ENCODE results near the gene NHERF1. TPM values are rescaled to one million over a fixed set of nuclear protein-coding genes. Genes with fewer than 3 reads are reported as not detected.

NHERF1 gene
- 100 to 1,000 TPM in 1 of 2 donors, 10 to 100 TPM in 1; 84.1 to 133 TPM for total RNA-seq

- H3K4me3 ChIP-seq: peak within 1 kb of the TSS; percentile 93 to 99
- H3K9me3 ChIP-seq: no peaks in the 10 kb centered on the region
- WGBS: under 1% methylated on average over 60 of the region's 90 CpGs
- TF ChIP-seq POLR2AphosphoS5 (IDR thresholded peaks at IDR 0.05) (peak; percentile 92), CTCF (IDR thresholded peaks at IDR 0.05) (peak in 1 of 4 experiments; percentile 34), POLR2A (IDR thresholded peaks at IDR 0.05) (peak; percentile 99)
- intact Hi-C loops (cut with DNase I): no loop called here
- H3K27me3 ChIP-seq (replicated peaks; ENCODE audit: insufficient read depth): no peaks in the 10 kb centered on the region
- peaks cover 12% of the 10 kb centered on the region for H3K4me1 ChIP-seq (replicated peaks)
- H3K27ac ChIP-seq: peak within 1 kb of the TSS; percentile 82 to 83
- DNase-seq (ENCODE audit: low spot score): peak; percentile 96
- H3K36me3 ChIP-seq: no peaks in the 10 kb centered on the region
Measured at GRCh38 chr17:74748529-74749278, at the start of gene NHERF1. Gene NHERF1, plus strand, starts transcription at chr17:74748628. Its CDS starts 219 bp downstream, at chr17:74748847.

GRCh38 chr17:74699236-74699635 lies 49.2 kb upstream of the NHERF1 start:
- Histone ChIP-seq H3K4me3 (no peak overlapping the region), H3K27me3 (replicated peaks; ENCODE audit: insufficient read depth) (no peaks in the 10 kb centered on the region), H3K27ac (no peak overlapping the region), H3K36me3 (no peaks in the 10 kb centered on the region), H3K4me1 (replicated peaks) (no peaks in the 10 kb centered on the region), H3K9me3 (no peaks in the 10 kb centered on the region)
- 75% methylated on average over 9 of the region's 9 CpGs for whole genome bisulfite sequencing
- intact Hi-C loops (cut with DNase I): no loop called here
- no peak for DNase-seq (ENCODE audit: low spot score)
- TF ChIP-seq CTCF (IDR thresholded peaks at IDR 0.05) (no peak), POLR2AphosphoS5 (IDR thresholded peaks at IDR 0.05) (no peak), POLR2A (IDR thresholded peaks at IDR 0.05) (no peak)

GRCh38 chr17:74702116-74702871 lies 46.1 kb upstream of the NHERF1 start:
- WGBS: 76% methylated on average over 9 of the region's 9 CpGs
- Histone ChIP-seq H3K27ac (no peak overlapping the region), H3K27me3 (replicated peaks; ENCODE audit: insufficient read depth) (no peaks in the 10 kb centered on the region), H3K4me1 (replicated peaks) (no peaks in the 10 kb centered on the region), H3K36me3 (no peaks in the 10 kb centered on the region), H3K9me3 (no peaks in the 10 kb centered on the region), H3K4me3 (no peak overlapping the region)
- intact Hi-C loops (cut with DNase I): no loop called here
- no peak for TF ChIP-seq CTCF (IDR thresholded peaks at IDR 0.05)
- no peak for TF ChIP-seq POLR2A (IDR thresholded peaks at IDR 0.05)
- TF ChIP-seq POLR2AphosphoS5 (IDR thresholded peaks at IDR 0.05): no peak
- DNase-seq (ENCODE audit: low spot score): no peak

- WGBS: 66% methylated on average over 2 of the region's 2 CpGs
- no peaks in the 10 kb centered on the region for H3K36me3 ChIP-seq
- H3K9me3 ChIP-seq: no peaks in the 10 kb centered on the region
- no peak overlapping the region for H3K4me3 ChIP-seq
- H3K27ac ChIP-seq: no peak overlapping the region
- TF ChIP-seq CTCF (IDR thresholded peaks at IDR 0.05) (no peak), POLR2A (IDR thresholded peaks at IDR 0.05) (no peak), POLR2AphosphoS5 (IDR thresholded peaks at IDR 0.05) (no peak)
- no peaks in the 10 kb centered on the region for H3K27me3 ChIP-seq (replicated peaks; ENCODE audit: insufficient read depth)
- no peaks in the 10 kb centered on the region for H3K4me1 ChIP-seq (replicated peaks)
- intact Hi-C loops (cut with DNase I): no loop called here
- no peak for DNase-seq (ENCODE audit: low spot score)
Measured at GRCh38 chr17:74703311-74703710, 45.1 kb upstream of the NHERF1 start.

Measured in prostate gland (tissue), 2 donors.